Neuron (in vitro differentiated cells): ENCODE measurements around the gene TDRKH.

Source experiments
- H2AFZ ChIP-seq: one replicate; pipeline ENCODE4 v1.6.1; 2013; ENCODE audit warnings: low read depth, mild to moderate bottlenecking, inconsistent platforms, low read length, moderate library complexity
- H3K27me3 ChIP-seq: one replicate; pipeline ENCODE4 v1.6.1; 2013; ENCODE audit warnings: low read length; ENCODE audit not compliant: insufficient read depth
- H3K36me3 ChIP-seq: one replicate; pipeline ENCODE4 v1.6.1; 2013; ENCODE audit warnings: low read length; ENCODE audit not compliant: insufficient read depth
- H3K4me1 ChIP-seq: one replicate; pipeline ENCODE4 v1.6.1; 2013; ENCODE audit warnings: low read length; ENCODE audit not compliant: insufficient read depth
- H3K4me3 ChIP-seq: 2 replicates; pipeline ENCODE4 v1.5.1; 2013; ENCODE audit warnings: mild to moderate bottlenecking, low read length, moderate library complexity
- H3K9me3 ChIP-seq: one replicate; pipeline ENCODE4 v1.6.1; 2013; ENCODE audit warnings: low read length

TDRKH gene

GRCh38 chr1:151816548-151817352 lies 26.4 kb upstream of the TDRKH start:
- Histone ChIP-seq H2AFZ (no peak overlapping the region), H3K9me3 (no peaks in the 10 kb centered on the region), H3K4me3 (no peak overlapping the region), H3K27me3 (peaks cover 60% of the 10 kb centered on the region), H3K4me1 (no peaks in the 10 kb centered on the region), H3K36me3 (no peaks in the 10 kb centered on the region)

- no peaks in the 10 kb centered on the region for H3K9me3 ChIP-seq
- no peak overlapping the region for H3K4me3 ChIP-seq
- no peak overlapping the region for H2AFZ ChIP-seq
- peaks cover 58% of the 10 kb centered on the region for H3K27me3 ChIP-seq
- no peaks in the 10 kb centered on the region for H3K4me1 ChIP-seq
- no peaks in the 10 kb centered on the region for H3K36me3 ChIP-seq
These were observed 25.5 kb upstream of the TDRKH start for GRCh38 chr1:151815716-151816327.

- Histone ChIP-seq H3K36me3 (no peaks in the 10 kb centered on the region), H3K4me1 (no peaks in the 10 kb centered on the region), H3K4me3 (no peak overlapping the region), H2AFZ (no peak overlapping the region), H3K27me3 (peaks cover 54% of the 10 kb centered on the region), H3K9me3 (no peaks in the 10 kb centered on the region)
These were observed 24.8 kb upstream of the TDRKH start for GRCh38 chr1:151814971-151815545.

- Histone ChIP-seq H3K36me3 (no peaks in the 10 kb centered on the region), H3K4me3 (no peak overlapping the region), H3K4me1 (no peaks in the 10 kb centered on the region), H3K9me3 (no peaks in the 10 kb centered on the region), H2AFZ (no peak overlapping the region), H3K27me3 (peaks cover 50% of the 10 kb centered on the region)
These were observed 24.1 kb upstream of the TDRKH start for GRCh38 chr1:151814426-151814825.

- Histone ChIP-seq H2AFZ (no peak overlapping the region), H3K4me3 (no peak overlapping the region), H3K27me3 (peaks cover 45% of the 10 kb centered on the region), H3K9me3 (no peaks in the 10 kb centered on the region), H3K4me1 (no peaks in the 10 kb centered on the region), H3K36me3 (no peaks in the 10 kb centered on the region)
These were observed 23.1 kb upstream of the TDRKH start for GRCh38 chr1:151813271-151813977.

- H3K36me3 ChIP-seq = no peaks in the 10 kb centered on the region
- H2AFZ ChIP-seq = no peak overlapping the region
- peaks cover 45% of the 10 kb centered on the region for H3K27me3 ChIP-seq
- no peaks in the 10 kb centered on the region for H3K9me3 ChIP-seq
- H3K4me1 ChIP-seq = no peaks in the 10 kb centered on the region
- H3K4me3 ChIP-seq = no peak overlapping the region
These were observed 20.9 kb upstream of the TDRKH start for GRCh38 chr1:151811181-151811580.

GRCh38 chr1:151809985-151810556 lies 19.8 kb upstream of the TDRKH start:
- Histone ChIP-seq H3K36me3 (no peaks in the 10 kb centered on the region), H3K9me3 (no peaks in the 10 kb centered on the region), H3K4me3 (no peak overlapping the region), H3K27me3 (peaks cover 52% of the 10 kb centered on the region), H2AFZ (no peak overlapping the region), H3K4me1 (no peaks in the 10 kb centered on the region)

GRCh38 chr1:151809290-151809984 lies 19.1 kb upstream of the TDRKH start:
- H3K9me3 ChIP-seq = no peaks in the 10 kb centered on the region
- H3K4me3 ChIP-seq = no peak overlapping the region
- no peak overlapping the region for H2AFZ ChIP-seq
- no peaks in the 10 kb centered on the region for H3K4me1 ChIP-seq
- H3K36me3 ChIP-seq = no peaks in the 10 kb centered on the region
- peaks cover 52% of the 10 kb centered on the region for H3K27me3 ChIP-seq

- Histone ChIP-seq H3K36me3 (no peaks in the 10 kb centered on the region), H3K4me3 (no peak overlapping the region), H2AFZ (no peak overlapping the region), H3K9me3 (no peaks in the 10 kb centered on the region), H3K4me1 (no peaks in the 10 kb centered on the region), H3K27me3 (peaks cover 52% of the 10 kb centered on the region)
These were observed 17.5 kb upstream of the TDRKH start for GRCh38 chr1:151807766-151808165.

GRCh38 chr1:151807131-151807530 lies 16.8 kb upstream of the TDRKH start:
- H3K4me1 ChIP-seq = no peaks in the 10 kb centered on the region
- H3K4me3 ChIP-seq = no peak overlapping the region
- no peaks in the 10 kb centered on the region for H3K9me3 ChIP-seq
- H3K27me3 ChIP-seq = peaks cover 53% of the 10 kb centered on the region
- H3K36me3 ChIP-seq = no peaks in the 10 kb centered on the region
- H2AFZ ChIP-seq = no peak overlapping the region

- no peaks in the 10 kb centered on the region for H3K4me1 ChIP-seq
- H3K9me3 ChIP-seq = no peaks in the 10 kb centered on the region
- H3K4me3 ChIP-seq = no peak overlapping the region
- no peaks in the 10 kb centered on the region for H3K36me3 ChIP-seq
- H3K27me3 ChIP-seq = peaks cover 60% of the 10 kb centered on the region
- H2AFZ ChIP-seq = no peak overlapping the region
These were observed 15.9 kb upstream of the TDRKH start for GRCh38 chr1:151806170-151806569.

GRCh38 chr1:151805066-151805820 lies 14.9 kb upstream of the TDRKH start, which contains the start of gene LINGO4:
TSS of gene LINGO4 (minus strand) at chr1:151805419. CDS start at chr1:151802704, 2,715 bp downstream.
- Histone ChIP-seq H3K36me3 (no peaks in the 10 kb centered on the region), H3K27me3 (peaks cover 67% of the 10 kb centered on the region), H3K4me3 (no peak within 1 kb of the TSS), H3K9me3 (no peaks in the 10 kb centered on the region), H2AFZ (no peak within 1 kb of the TSS), H3K4me1 (no peaks in the 10 kb centered on the region)
